ENCODE data around the gene XYLB. TPM values are rescaled to one million over a fixed set of nuclear protein-coding genes. Genes with fewer than 3 reads are reported as not detected.

Gene XYLB
- total RNA-seq, 1 donor from 2014 or later = 0.91 TPM

DNA sequence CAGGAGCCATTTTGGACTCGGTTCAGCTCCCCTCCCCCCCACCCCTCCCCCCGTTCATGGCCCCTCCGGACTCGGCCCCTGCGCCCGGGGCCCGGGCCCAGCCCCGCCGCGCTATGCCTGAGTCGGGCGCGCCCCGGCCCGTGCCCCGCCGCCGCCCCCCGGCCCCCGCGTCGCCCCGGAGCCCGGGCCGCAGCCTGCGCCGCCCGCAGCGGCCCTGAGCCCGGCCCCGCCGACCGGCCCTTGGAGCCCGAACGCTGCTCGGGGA is 107.3 kb downstream of the XYLB start:
- peaks cover 50% of the 10 kb centered on the region for H3K4me1 ChIP-seq
- H3K27me3 ChIP-seq (ENCODE audit: low read depth) = no peaks in the 10 kb centered on the region
- intact Hi-C loops (cut with micrococcal nuclease) = no loop called here
- peak overlapping the region; percentile 96 for H3K4me3 ChIP-seq
- H3K9me3 ChIP-seq (replicated peaks) = no peaks in the 10 kb centered on the region
- TF ChIP-seq CTCF (IDR thresholded peaks at IDR 0.05; ENCODE audit: borderline replicate concordance) = no peak
- H3K36me3 ChIP-seq = no peaks in the 10 kb centered on the region
- peak overlapping the region; percentile 92 for H3K27ac ChIP-seq (replicated peaks)
- no peak for DNase-seq

DNA sequence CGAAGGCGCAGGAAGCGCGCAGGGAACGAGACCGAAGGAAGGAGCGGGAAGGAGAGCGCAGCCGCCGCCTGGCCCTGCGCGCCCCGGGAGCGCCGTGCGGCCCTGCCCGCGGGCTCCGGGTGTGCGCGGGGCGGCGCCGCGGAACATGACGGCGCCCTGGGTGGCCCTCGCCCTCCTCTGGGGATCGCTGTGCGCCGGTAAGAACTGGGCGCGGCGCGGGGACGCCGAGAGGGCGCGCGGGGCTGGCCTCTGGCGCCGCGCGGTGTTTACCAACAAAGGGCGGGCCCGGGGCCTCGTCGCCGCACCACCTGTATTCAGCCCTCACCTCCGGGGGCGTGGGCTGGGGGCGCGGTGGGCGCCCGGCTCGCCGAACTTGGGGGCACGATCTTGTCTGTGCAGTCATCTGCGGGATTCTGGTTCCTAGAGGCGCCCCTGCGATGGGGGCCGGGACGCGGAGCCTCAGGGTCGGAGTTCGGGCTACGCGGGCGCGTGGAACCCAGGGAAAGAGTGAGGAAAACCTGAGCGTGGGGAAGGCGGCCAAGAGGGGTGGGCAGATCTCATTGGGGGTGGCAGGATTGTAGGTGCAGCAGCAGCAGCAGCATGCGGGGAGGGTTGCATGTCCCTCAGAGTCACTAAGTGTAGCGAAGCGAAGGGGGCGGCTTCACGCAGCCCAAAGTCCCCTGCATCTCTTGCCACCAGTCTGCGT is 107.7 kb downstream of the XYLB start:
- DNase-seq = peak; percentile 25
- intact Hi-C loops (cut with micrococcal nuclease) = no loop called here
- peak overlapping the region; percentile 92 for H3K27ac ChIP-seq (replicated peaks)
- TF ChIP-seq CTCF (IDR thresholded peaks at IDR 0.05; ENCODE audit: borderline replicate concordance) = no peak
- peaks cover 55% of the 10 kb centered on the region for H3K4me1 ChIP-seq
- peak overlapping the region; percentile 96 for H3K4me3 ChIP-seq
- H3K27me3 ChIP-seq (ENCODE audit: low read depth) = no peaks in the 10 kb centered on the region
- no peaks in the 10 kb centered on the region for H3K36me3 ChIP-seq
- no peaks in the 10 kb centered on the region for H3K9me3 ChIP-seq (replicated peaks)

DNA sequence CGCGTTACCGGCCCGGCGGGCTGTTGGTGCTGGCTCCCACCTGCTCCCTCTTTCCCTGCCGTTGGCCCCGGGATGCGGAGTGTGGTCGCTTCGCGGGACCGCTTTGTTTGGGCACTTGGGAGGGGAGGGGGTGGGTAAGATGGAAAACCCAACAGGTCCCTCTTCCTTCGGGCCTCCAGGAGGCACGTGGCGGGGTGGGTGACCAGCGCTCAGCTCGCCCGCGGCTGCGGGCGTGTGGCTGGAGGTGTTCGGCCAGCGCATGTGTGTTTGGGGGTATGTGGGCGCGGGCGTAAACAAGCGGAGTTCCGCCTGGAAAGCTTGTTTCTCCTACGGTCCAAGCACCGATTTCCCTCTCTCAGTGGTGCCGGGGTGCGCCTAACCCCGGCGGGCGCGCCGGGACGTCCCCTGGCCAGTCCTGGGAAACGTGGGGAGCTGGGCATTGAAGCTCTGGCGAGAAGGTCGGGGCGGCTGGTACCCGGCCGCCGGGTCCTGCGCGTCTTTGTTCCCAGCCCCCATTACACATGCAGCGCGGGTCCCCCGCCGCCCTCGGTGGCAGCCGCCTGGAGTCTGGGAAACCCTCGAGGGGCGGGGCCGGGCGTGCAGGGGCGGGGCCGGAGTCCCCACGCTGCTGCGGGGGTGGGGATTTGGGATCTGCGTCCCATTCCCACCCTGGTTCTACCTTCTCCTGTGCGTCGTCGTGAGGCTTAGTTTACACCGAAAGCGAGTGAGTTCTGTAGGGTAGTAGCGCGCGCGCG is 108.5 kb downstream of the XYLB start:
- Histone ChIP-seq H3K36me3 (no peaks in the 10 kb centered on the region), H3K9me3 (replicated peaks) (no peaks in the 10 kb centered on the region), H3K27me3 (ENCODE audit: low read depth) (no peaks in the 10 kb centered on the region), H3K27ac (replicated peaks) (peak overlapping the region; percentile 92), H3K4me3 (peak overlapping the region; percentile 96), H3K4me1 (peaks cover 62% of the 10 kb centered on the region)
- intact Hi-C loops (cut with micrococcal nuclease) = no loop called here
- no peak for TF ChIP-seq CTCF (IDR thresholded peaks at IDR 0.05; ENCODE audit: borderline replicate concordance)
- peak; percentile 80 for DNase-seq

- intact Hi-C loops (cut with micrococcal nuclease) = no loop called here
- peaks cover 70% of the 10 kb centered on the region for H3K4me1 ChIP-seq
- no peaks in the 10 kb centered on the region for H3K9me3 ChIP-seq (replicated peaks)
- H3K27ac ChIP-seq (replicated peaks) = peak overlapping the region; percentile 92
- TF ChIP-seq CTCF (IDR thresholded peaks at IDR 0.05; ENCODE audit: borderline replicate concordance) = no peak
- DNase-seq = no peak
- no peaks in the 10 kb centered on the region for H3K27me3 ChIP-seq (ENCODE audit: low read depth)
- H3K36me3 ChIP-seq = no peaks in the 10 kb centered on the region
- peak overlapping the region; percentile 96 for H3K4me3 ChIP-seq
Observed at GRCh38 chr3:38455639-38456430, 109.2 kb downstream of the XYLB start.

GRCh38 chr3:38457111-38458003 is 110.8 kb downstream of the XYLB start:
- Histone ChIP-seq H3K27ac (replicated peaks) (no peak overlapping the region), H3K36me3 (no peaks in the 10 kb centered on the region), H3K9me3 (replicated peaks) (no peaks in the 10 kb centered on the region), H3K4me1 (peaks cover 84% of the 10 kb centered on the region), H3K4me3 (no peak overlapping the region), H3K27me3 (ENCODE audit: low read depth) (no peaks in the 10 kb centered on the region)
- DNase-seq = no peak
- peak; percentile 21 for TF ChIP-seq CTCF (IDR thresholded peaks at IDR 0.05; ENCODE audit: borderline replicate concordance)
- intact Hi-C loops (cut with micrococcal nuclease) = no loop called here

All from left ventricle myocardium inferior (tissue), 1 donor.